Aortic smooth muscle cell (primary cell): ENCODE data around the gene MAMSTR. TPM values are rescaled to one million over a fixed set of nuclear protein-coding genes. Genes with fewer than 3 reads are reported as not detected.

Experiments
- total RNA-seq: library from RNA; depleted of rRNA; stranded (reverse); fragments of >200 nt; gene quantifications from 2 replicates; pipeline ENCODE4 v1.2.3, GENCODE V29; 2014

Gene MAMSTR
- total RNA-seq: 0.50 and 0.53 TPM in 2 replicates

DNA sequence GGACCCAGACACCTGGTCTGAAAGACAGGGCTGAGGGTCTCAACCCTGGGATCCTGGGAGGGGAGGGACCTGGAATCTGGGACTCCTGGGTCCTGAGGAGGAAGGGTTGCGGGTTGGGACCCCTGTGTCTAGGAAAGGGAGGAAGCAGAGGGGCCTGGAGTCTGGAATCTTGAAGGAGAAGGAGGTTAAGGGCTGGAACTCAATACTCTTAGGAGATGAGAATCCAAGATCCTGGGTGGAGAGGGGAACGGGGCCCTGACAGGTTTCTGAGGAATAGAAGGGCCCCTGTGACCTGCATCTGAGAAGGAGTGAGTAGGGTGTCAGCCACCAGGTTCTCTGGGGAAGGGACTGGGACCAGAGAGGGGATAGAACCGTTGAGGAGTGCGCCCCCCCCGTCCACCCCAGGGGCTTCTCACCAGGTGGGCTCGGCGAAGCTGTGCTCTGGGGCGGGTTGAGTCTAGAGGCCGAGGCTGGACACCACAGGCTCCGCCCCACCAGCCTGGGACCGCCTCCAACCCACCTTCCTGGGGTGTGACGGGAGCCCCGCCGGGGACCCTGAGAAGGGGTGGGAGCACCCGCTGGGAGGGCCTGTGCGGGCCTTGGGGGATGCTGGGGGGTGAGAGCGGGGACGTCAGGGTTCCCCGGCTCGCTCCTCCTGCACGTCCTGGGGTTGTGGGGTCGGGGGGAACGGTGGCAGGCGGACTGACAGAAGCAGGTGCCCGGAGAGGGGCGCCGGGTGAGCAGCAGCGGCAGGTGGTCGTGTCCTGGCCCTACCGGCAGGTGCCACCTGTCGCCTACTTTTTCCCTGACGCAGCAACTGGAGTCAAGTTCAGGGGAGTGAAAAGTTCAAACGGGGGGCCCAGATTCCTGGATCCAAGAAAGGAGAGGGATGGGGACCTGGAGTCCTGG is at the start of gene MAMSTR:
Gene MAMSTR, minus strand, starts transcription at position 463 of the 909 bp plus-strand sequence. CDS start 694 bp downstream, outside the sequence.

DNA sequence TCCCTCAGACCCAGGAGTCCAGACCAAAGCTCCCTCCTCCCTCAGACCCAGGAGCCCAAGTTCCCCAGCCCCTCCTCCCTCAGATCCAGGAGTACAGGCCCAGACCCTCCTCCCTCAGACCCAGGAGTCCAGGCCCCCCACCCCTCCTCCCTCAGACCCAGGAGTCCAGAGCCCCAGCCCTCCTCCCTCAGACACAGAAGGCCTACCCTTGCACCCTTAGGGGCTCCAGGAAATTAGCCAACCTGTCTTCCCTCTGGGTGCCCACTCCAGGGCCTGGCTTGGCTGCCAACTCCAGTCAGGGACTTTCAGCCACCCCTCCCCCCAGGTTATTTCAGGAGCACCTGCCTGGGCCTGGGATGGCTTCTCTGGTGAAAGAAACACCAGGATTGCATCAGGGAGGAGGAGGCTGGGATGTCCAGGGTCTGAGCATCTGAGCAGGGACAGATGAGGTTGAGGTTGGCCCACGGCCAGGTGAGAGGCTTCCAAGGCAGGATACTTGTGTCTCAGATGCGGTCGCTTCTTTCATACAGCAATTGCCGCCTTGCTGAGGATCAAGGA is 35.6 kb upstream of the MAMSTR start, which contains the start of gene FGF21:
Gene FGF21, plus strand, starts transcription at position 441 of the 558 bp plus-strand sequence. CDS start 713 bp downstream, outside the sequence.

GRCh38 chr19:48752496-48753365 is 33.2 kb upstream of the MAMSTR start, which contains the start of gene FUT1:
Gene FUT1 (minus strand): TSS chr19:48752641. CDS start chr19:48751281, 1,360 bp downstream.

GRCh38 chr19:48746738-48747575 is 27.4 kb upstream of the MAMSTR start, which contains the start of gene IZUMO1:
Gene IZUMO1 (minus strand): TSS chr19:48746909. CDS start chr19:48745859, 1,050 bp downstream.

DNA sequence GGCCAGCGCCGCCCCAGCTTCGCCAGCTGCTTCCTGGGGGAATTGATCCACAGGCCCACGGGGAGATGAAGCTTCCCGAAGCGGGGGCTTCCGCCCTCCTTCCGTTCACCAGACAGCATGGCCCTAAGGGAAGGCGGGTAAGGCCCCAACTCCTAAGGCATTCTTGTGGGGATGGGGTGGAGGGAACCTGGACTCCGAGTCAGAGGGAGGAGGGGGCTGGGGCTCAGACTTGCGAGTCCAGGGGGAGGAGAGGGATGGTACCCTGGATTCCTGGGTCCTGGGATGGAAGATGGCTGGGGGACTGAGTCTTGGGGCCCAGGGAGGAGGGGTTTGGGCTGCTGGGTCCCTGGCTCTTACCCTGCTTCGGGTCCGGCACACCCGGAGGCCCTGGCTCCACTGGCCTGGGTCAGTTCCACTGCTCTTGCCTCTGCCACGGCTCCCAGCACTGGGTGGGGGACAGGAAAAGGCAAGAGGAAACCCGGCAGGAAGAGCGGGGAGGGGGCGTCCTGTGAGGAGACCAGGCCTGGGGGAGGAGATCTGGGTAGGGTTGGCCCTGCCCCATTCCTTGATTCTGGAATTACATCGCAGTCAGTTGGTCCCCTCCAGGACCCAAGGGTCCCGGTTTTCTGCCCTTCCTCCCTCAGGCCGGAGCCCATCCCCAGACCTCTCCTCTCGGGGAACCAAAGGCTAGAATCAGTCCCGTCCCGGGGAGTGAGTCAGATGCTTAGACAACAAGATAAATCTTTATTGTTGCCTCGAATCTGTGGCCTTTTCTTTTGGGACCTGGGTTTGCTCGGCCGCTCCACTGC is 20.8 kb upstream of the MAMSTR start, which contains the start of gene RASIP1:
Gene RASIP1, minus strand, starts transcription at position 447 of the 809 bp plus-strand sequence. Its CDS starts 328 bp downstream, at position 119.

GRCh38 chr19:48695743-48696352 is 23.7 kb downstream of the MAMSTR start, which contains the start of gene FUT2:
Gene FUT2 (plus strand): TSS chr19:48695971. CDS start chr19:48702957, 6,986 bp downstream.

DNA sequence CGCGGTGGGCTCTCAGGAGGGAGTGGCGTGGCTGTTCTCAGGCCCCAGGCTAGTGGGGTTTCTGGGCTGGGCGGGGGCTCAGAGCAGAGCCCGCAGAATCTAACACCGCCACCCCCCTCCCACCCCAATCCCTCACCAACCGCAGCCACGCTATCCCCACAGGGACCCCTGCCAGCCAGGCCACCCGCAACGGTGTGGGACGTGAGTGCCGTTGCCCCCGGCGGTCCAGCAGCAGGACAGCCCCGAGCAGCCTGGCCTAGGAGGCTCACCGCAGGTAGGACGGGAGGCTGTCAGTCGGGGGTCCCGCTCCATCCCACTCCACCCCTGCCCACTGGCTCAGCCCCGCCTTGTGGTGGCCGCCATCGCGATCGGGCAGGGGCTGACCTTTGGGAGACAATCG is 46.5 kb downstream of the MAMSTR start, which contains the start of gene NTN5:
Gene NTN5, minus strand, starts transcription at position 24 of the 400 bp plus-strand sequence. CDS start 2,031 bp downstream, outside the sequence.

Other genes starting within 250 kb of the MAMSTR start
- under 0.01 TPM in 1 of 2 replicates, not detected in the other for gene LMTK3, start 207.9 kb downstream of the MAMSTR start, total RNA-seq
- gene SULT2B1, start 167.6 kb downstream of the MAMSTR start, total RNA-seq: not detected in 2 replicates
- gene SPACA4, start 113.0 kb downstream of the MAMSTR start, total RNA-seq: not detected in 2 replicates
- gene FAM83E, start 104.6 kb downstream of the MAMSTR start, total RNA-seq: 0.25 and 1.3 TPM in 2 replicates
- gene RPL18, start 100.5 kb downstream of the MAMSTR start, total RNA-seq: 1,560 and 1,803 TPM in 2 replicates
- gene SPHK2, start 100.2 kb downstream of the MAMSTR start, total RNA-seq: 6.6 and 7.6 TPM in 2 replicates
- gene DBP, start 82.3 kb downstream of the MAMSTR start, total RNA-seq: 6.7 and 10.6 TPM in 2 replicates
- 0.93 and 1.1 TPM in 2 replicates for gene CA11, start 73.5 kb downstream of the MAMSTR start, total RNA-seq
- gene NTN5, start 46.7 kb downstream of the MAMSTR start, total RNA-seq: under 0.01 and 0.06 TPM in 2 replicates
- not detected in 2 replicates for gene FUT2, start 23.8 kb downstream of the MAMSTR start, total RNA-seq
- gene RASIP1, start 20.9 kb upstream of the MAMSTR start, total RNA-seq: 1.1 and 2.1 TPM in 2 replicates
- gene IZUMO1, start 27.2 kb upstream of the MAMSTR start, total RNA-seq: not detected in 2 replicates
- 0.25 and 0.26 TPM in 2 replicates for gene FUT1, start 32.9 kb upstream of the MAMSTR start, total RNA-seq
- gene FGF21, start 35.8 kb upstream of the MAMSTR start, total RNA-seq: not detected in 2 replicates
- gene BCAT2, start 91.3 kb upstream of the MAMSTR start, total RNA-seq: 25.0 and 27.4 TPM in 2 replicates
- gene HSD17B14, start 116.8 kb upstream of the MAMSTR start, total RNA-seq: 1.2 and 4.5 TPM in 2 replicates
- 17.2 and 18.3 TPM in 2 replicates for gene PLEKHA4, start 148.9 kb upstream of the MAMSTR start, total RNA-seq
- gene PPP1R15A, start 152.7 kb upstream of the MAMSTR start, total RNA-seq: 57.1 and 97.7 TPM in 2 replicates
- under 0.01 TPM in 1 of 2 replicates, not detected in the other for gene TULP2, start 179.0 kb upstream of the MAMSTR start, total RNA-seq
- 169 and 221 TPM in 2 replicates for gene NUCB1, start 180.6 kb upstream of the MAMSTR start, total RNA-seq
- gene DHDH, start 214.0 kb upstream of the MAMSTR start, total RNA-seq: 0.12 TPM in 1 of 2 replicates, not detected in the other
- 48.5 and 68.4 TPM in 2 replicates for gene BAX, start 235.2 kb upstream of the MAMSTR start, total RNA-seq
- 2,006 and 2,638 TPM in 2 replicates for gene FTL, start 245.6 kb upstream of the MAMSTR start, total RNA-seq